SK-MEL-5 (cell line): ENCODE measurements around the gene TMEM54. TPM values are rescaled to one million over a fixed set of nuclear protein-coding genes. Genes with fewer than 3 reads are reported as not detected.

Source experiments
- DNase-seq: peaks from one replicate; pipeline ENCODE4 v3.0.0-alpha.2; 2016; ENCODE audit warnings: low read depth, low spot score
- in situ Hi-C: cut with HindIII; loops from 2 replicates; pipeline ENCODE4 v1.10.0; 2016; ENCODE audit warnings: low sequenced_read_pairs, high pct_unique_total_duplicates, low pct_unique_long_range_greater_than_20kb
- total RNA-seq: library from RNA; depleted of rRNA; stranded (reverse); fragments of >200 nt; shearing (Covaris generic); gene quantifications from 2 replicates; pipeline ENCODE4 v1.2.3, GENCODE V29; 2014

TMEM54 gene
- total RNA-seq, 1 experiment from 2014 or later = 34.9 TPM

DNA sequence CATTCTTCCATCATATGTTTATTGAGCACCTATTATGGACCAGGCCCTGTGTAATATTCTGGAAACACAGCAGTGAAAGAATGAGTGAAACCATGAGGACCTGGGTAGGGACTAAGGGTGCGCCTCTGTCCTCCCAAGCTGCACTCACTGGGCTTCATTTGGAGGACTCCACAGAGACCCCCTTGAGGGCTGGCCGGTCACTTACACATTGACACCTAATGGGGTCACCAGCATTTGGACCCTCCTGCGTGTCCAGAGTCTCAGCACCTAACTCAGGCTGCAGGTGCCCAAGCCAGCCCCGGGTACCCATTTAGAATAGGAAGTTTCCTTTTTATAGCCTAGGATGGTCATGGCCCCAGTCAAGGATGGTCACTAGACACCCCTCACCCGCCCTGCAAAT is 27.7 kb downstream of the TMEM54 start:
- in situ Hi-C loops = no loop called here
- DNase-seq = no peak

GRCh38 chr1:32872192-32872460 is 29.1 kb downstream of the TMEM54 start:
- in situ Hi-C loops = no loop called here
- no peak for DNase-seq

DNA sequence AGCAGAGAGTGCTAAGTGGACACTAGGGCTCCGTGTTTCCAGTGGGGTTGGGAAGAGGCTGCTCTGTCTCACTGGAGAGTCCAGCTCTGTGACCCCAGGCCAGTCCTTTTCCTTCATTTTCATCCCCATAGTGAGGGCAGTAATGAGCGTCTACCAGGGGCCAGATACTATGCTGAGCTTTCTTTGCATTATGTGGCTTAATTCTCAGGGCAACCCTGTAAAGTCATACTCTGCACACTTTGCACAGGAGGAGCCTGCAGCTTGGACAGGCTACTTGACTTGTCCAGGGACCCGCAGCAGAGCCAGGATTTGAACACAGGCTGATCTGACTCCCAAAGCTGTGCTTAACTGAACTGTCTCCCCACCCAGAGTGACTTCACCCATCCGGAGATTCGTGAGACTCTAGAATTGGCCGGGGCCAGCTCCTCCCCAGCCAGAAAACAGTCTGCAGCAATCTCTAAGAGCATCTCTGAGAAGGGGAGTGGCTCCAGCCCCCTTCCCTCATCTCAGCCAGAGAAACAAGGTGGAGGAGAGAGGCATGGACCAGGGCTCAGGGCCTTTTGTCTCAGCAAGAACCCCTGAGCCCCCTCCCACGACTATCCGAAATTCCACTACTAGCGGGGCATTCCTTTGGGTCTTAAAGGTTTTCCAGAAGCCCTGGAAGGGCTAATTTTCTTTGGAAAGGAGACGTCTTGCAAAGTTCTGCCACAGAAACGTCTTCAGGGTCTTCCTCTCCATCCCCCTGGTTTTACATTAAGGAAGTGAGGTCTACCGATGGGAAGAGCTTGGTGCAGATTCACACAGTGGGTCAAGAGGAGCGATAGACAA is 29.6 kb downstream of the TMEM54 start:
- in situ Hi-C loops = no loop called here
- no peak for DNase-seq

DNA sequence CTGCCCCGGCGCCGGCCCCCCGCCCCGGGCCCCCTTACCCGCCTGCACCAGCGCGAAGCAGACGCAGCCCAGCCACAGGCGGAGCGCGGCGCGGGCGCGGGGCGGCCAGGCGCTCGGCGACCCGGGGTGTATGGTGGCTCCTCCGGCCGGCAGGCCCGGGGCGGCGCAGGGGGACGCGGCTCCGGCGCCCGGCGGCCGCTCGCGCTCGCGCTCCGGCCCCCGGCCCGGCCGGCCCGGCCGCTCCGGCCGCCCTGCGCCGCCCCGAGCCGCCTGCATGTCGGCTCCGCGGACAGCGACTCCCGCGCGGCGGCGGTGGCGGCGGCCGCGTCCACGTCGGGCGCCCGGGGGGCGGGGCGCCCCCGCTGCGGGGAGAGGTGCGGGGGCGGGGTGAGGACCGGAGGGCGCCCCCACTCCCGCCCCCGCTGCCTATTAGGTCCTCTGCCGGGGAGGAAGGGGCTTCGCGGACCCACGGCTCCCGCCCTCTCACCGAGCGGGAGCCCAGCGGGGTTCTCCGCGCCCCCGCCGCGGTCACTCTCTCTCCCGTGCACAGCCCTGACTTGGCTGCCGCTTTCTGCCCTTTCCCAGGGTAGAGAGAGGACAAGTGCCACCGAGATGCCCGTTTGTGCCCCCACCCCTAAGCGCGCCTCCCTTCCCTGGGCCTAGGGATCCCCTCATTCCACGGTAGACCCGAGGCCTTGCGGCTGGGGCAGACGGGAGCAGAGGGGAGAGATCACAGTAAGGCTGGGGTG is 30.4 kb downstream of the TMEM54 start, which contains the start of gene FNDC5:
Gene FNDC5 (minus strand): TSS at position 298 of the 749 bp plus-strand sequence.
- in situ Hi-C loops = no loop called here
- DNase-seq = no peak

GRCh38 chr1:32869923-32870614 is 31.1 kb downstream of the TMEM54 start:
- no peak for DNase-seq
- in situ Hi-C loops = no loop called here

DNA sequence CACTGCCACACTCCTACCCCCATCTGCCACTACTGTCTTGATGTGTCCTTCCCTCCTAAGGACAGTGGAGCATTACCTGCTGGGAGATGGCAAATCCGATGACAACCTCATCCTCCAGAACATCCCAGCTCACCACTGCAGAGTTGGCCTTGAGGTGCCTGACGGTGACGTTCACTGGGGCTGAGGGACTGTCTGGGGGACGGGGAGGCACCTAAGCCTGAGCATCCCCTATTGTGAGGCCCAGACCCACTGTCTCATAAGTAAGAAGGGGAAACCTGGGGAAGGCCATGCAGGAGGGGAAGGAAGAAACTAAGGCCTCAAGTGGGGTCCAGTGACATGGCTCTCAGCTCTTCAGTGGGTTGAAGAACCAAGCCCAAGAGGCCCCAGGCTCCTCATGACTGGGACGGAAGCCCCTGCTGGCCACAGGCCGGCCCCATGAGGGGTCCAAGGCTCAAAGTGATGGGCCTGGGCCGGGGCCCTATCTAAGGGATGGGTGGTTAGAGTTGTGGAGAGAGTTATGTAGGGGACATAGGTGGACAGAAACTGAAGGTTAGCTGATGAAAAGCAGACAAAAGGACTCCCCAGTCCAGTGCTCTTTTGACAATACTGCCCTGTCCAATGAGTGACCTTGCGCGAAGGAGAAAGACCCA is 32.3 kb downstream of the TMEM54 start:
- no peak for DNase-seq
- in situ Hi-C loops = no loop called here

DNA sequence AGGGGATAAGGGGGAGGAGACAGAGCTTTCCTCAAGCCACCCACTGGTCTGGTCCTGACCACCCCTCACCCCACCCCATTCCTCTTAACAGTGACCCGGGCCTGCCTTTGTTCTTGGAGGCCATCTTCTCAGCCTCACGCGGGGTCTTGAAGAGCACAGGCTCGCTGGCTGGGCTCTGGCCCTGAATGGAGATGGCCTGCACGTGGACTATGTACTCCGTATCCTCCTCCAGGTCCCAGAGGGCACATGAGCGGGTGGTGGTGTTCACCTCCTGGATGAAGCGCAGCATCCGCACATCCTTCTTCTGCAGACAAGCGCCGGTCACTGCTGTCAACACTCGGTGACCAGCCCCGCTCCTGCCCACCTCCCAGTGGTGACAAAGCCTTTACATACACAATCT is 33.1 kb downstream of the TMEM54 start:
- no peak for DNase-seq
- in situ Hi-C loops = no loop called here

- in situ Hi-C loops = no loop called here
- DNase-seq = no peak
Measured at GRCh38 chr1:32867671-32868070, 33.5 kb downstream of the TMEM54 start.

DNA sequence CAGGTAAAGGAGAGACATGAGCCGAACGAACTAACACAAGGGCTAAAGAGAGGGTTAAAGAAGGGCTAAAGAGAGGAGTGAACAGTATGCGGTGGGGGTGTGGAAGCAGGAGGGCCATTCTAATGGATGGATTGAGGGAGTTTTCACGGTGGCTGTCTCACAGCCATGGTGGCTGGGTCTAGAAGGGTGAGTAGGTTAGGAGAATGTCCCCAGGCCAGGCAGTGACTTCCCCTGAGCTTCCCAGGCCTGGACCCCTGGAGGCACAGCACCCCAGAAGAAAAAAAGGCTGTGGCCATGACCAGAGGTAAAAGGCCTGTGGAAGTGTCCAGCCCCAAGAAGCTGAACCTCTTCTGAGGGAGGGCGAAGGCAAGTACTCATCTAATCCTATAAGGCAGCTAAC is 34.0 kb downstream of the TMEM54 start:
- DNase-seq = no peak
- in situ Hi-C loops = no loop called here

DNA sequence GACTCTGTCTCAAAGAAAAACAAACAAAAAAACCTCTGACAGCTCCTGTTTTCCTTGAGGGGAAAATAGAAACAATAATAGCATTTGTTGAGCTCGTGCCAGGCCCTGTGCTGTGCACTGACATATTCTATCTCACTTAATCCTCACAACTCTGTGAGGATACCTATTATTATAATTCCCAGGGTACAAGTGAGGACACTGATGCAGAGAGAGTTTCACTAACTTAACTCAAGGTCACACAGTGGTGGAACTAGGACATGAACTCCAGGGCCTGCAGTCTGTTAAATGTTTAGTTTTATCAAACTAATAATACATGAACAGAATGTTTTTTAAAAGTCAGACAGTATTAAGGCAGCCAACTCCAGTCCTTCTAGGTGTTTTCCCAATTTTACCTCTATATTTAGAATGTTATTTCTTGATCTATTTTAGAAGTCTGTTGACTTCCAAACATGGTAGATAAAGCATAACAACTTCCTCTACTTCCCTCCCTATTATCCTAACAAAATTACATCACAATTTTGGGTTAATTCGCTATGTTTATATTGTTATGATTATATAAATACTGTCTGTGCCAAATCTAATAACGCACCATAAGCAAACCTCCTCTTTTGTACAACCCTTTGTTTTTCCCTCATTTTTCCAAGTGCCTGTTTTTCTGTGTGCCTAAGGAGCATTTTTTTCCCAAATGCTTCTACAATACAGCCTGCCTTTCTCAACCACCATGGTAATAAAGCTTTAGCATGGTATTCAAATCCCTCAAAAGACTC is 35.4 kb downstream of the TMEM54 start:
- DNase-seq = peak; percentile 75
- in situ Hi-C loops = no loop called here

DNA sequence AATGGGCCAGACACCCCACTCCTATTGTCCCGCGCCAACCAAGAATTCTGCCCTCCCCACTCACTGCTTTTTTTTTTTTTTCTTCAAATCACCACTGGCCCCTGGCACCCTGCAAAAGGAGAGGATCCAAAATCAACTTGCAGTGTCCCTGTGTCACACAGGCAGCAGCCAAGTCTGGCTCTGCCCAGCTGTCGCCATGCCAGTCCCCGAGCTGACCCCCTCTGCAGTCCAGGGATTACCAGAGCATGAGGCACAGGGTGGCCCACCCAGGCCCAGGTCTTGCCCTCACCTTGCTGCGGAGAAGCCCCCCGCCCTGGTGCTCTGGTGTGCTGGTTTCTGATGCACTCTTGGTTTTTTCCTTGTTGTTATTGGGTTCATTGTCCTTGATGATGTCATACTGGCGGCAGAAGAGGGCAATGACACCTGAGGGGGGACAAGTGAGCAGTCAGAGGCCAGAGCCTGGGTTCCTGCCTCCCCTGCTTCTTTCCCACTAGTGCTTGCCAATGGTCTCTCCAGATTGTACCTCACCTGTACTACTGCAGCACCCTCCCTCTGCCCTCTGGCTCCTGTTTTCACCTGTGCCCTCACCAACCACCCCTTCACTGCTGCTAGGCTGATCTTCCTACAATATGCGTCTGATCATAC is 36.7 kb downstream of the TMEM54 start:
- in situ Hi-C loops = no loop called here
- DNase-seq = no peak

DNA sequence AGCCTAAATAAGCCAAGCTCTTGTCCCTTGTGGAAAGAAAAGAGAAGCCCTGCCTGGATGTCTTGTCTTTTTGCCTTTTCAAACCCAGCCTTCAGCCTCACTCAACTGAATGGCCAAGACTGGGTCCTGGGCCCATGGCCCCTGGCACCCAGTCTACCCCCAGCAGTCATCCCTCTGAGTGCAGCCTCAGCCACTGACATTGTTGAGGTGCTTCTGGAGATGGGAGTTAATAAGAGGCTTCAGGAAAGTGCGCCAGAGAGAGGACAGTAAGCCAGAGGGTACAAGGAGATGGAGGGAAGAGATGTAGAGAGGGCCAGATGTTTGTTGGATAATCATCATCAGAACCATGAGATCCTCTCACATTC is 37.3 kb downstream of the TMEM54 start:
- in situ Hi-C loops = no loop called here
- DNase-seq = no peak

DNA sequence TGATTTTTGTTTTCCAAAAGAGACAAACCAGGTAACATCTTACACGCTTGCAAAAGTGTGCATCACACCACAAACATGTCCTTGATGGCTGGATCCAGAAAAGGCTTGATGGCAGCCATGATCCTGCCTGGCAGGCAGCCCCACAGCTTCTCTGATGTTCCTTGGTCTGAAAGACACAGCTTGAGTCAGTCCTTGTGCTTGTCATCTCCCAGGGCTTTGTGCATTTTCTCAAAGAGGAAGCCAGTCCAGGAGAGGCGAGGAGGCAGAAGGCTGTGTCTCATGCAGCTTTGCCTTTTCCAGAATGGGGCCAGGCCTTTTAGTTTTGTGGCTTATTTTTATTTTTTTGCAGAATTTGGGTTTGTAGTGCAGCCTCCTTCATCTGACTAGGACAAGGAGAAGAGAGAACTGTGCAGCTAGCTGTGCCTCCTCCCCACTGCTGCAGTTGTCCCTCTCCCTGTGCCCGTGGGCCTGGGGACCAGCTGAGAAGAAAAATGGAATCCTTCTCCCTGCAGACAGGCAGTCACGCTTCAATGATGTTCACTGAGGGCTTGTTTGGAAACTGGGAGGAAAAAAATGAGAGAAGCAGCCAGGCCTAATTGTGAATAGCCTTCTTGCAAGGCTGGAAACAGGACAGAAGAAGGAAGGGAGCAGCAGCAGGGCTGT is 37.8 kb downstream of the TMEM54 start:
- DNase-seq = no peak
- in situ Hi-C loops = no loop called here

DNA sequence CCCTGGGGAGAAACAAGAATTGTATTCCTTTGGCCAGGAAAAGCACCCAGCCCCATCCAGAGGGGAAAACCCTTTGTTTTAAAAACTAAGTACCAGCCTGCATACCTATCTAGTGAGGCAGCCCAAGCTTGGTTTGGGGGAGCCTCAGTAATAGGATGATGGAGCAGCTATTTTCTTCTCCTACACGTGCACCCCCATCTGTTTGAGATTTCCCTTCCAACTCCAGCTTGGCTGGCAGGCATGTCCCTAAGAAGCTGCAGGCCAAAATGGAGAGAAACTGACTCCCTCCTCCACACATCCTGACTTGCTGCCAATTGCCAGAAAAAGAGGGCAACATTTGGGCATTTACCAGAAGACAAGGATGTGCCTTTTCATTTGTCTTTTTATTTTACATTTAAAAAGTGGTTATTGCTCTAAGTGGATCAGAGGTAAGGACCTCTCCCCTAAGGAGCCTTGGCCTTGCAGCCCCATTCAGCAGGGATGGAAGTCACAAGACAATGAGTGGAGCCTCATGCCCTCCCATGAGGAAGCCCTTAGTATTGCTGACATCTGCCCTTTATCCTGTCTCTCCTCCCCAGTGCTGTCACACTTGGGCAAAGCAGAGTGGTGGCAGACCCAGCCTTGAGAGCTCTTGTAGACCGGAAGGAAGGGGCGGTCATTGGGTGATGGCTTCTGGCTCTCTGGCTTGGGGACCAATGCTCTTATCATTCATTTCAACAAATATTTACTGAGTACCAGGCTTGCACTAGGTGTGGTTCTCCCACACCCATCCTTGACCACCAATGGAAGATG is 39.1 kb downstream of the TMEM54 start:
- in situ Hi-C loops = no loop called here
- peak; percentile 17 for DNase-seq

GRCh38 chr1:32860566-32860965 is 40.6 kb downstream of the TMEM54 start:
- in situ Hi-C loops = no loop called here

GRCh38 chr1:32859915-32860314 is 41.3 kb downstream of the TMEM54 start:
- in situ Hi-C loops = no loop called here
- no peak for DNase-seq

More at GRCh38 chr1:32860566-32860965, 40.6 kb downstream of the TMEM54 start:
- DNase-seq = no peak
